Progenitor cell of endocrine pancreas (in vitro differentiated cells): ENCODE data around the gene CATSPERZ. TPM values are rescaled to one million over a fixed set of nuclear protein-coding genes. Genes with fewer than 3 reads are reported as not detected.
"Not testable (repeated sequence)": the region's sequence is repeated elsewhere in the genome, so short reads cannot be mapped to it uniquely, and the experiment has no call there.

Experiments
- DNase-seq: peaks from one replicate; pipeline ENCODE4 v3.0.0; 2021; ENCODE audit warnings: low spot score; ENCODE audit not compliant: unreplicated experiment
- H3K27ac Mint-ChIP-seq: 2 replicates; pipeline ENCODE4 v1.8.0; 2021; ENCODE audit warnings: mild to moderate bottlenecking, moderate library complexity, mixed read lengths
- H3K27me3 Mint-ChIP-seq: 2 replicates; pipeline ENCODE4 v1.8.0; 2021; ENCODE audit warnings: mixed read lengths
- H3K36me3 Mint-ChIP-seq: 2 replicates; pipeline ENCODE4 v1.8.0; 2022; ENCODE audit warnings: mixed read lengths; ENCODE audit not compliant: insufficient read depth
- H3K4me1 Mint-ChIP-seq: 2 replicates; pipeline ENCODE4 v1.8.0; 2021; ENCODE audit warnings: low read depth, mixed read lengths
- H3K4me3 Mint-ChIP-seq: 2 replicates; pipeline ENCODE4 v1.8.0; 2021; ENCODE audit warnings: low read depth, mild to moderate bottlenecking, moderate library complexity, mixed read lengths
- H3K9me3 Mint-ChIP-seq: 2 replicates; pipeline ENCODE4 v1.8.0; 2021; ENCODE audit warnings: low read depth, mixed read lengths
- total RNA-seq: library from RNA; stranded (reverse); gene quantifications from 2 replicates; pipeline ENCODE4 v1.2.1, GENCODE V29; 2021
- TF ChIP-seq, protein P1 (sequence below): fragments of 200-600 bp; sonication (generic); IDR thresholded peaks from one replicate; pipeline ENCODE4 v1.5.0; 2021; ENCODE audit warnings: antibody characterized with exemption, mild to moderate bottlenecking; ENCODE audit not compliant: unreplicated experiment

CATSPERZ gene
- total RNA-seq, 1 donor from 2014 or later = not detected

DNA sequence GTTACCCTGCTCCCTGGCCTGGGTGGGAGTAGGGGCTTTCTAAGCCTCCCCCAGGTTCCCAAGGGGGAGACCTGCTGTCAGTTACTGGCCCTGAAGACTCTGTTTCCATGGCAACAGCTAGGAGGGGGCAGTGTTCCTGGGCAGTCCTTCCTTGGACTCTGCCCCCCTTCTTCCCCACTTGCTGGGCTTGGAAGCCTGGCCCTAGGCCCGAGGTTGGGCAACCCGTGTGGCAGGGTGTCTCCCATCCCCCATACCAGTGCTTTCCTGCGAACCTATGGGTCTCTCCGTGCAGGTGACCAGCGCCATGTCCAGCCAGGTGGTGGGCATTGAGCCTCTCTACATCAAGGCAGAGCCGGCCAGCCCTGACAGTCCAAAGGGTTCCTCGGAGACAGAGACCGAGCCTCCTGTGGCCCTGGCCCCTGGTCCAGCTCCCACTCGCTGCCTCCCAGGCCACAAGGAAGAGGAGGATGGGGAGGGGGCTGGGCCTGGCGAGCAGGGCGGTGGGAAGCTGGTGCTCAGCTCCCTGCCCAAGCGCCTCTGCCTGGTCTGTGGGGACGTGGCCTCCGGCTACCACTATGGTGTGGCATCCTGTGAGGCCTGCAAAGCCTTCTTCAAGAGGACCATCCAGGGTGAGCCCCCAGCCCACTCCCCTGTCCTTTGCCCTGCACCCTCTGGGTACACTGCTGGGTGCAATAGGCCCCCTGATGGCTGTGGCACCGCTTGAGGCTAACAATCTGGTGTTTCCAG lies 6.9 kb downstream of the CATSPERZ start:
- no peak for DNase-seq
- H3K27ac Mint-ChIP-seq = peak overlapping the region; percentile 96
- H3K4me3 Mint-ChIP-seq = peak overlapping the region; percentile 94
- H3K4me1 Mint-ChIP-seq = peaks cover 9% of the 10 kb centered on the region
- no peaks in the 10 kb centered on the region for H3K36me3 Mint-ChIP-seq
- TF ChIP-seq, protein P1, sequence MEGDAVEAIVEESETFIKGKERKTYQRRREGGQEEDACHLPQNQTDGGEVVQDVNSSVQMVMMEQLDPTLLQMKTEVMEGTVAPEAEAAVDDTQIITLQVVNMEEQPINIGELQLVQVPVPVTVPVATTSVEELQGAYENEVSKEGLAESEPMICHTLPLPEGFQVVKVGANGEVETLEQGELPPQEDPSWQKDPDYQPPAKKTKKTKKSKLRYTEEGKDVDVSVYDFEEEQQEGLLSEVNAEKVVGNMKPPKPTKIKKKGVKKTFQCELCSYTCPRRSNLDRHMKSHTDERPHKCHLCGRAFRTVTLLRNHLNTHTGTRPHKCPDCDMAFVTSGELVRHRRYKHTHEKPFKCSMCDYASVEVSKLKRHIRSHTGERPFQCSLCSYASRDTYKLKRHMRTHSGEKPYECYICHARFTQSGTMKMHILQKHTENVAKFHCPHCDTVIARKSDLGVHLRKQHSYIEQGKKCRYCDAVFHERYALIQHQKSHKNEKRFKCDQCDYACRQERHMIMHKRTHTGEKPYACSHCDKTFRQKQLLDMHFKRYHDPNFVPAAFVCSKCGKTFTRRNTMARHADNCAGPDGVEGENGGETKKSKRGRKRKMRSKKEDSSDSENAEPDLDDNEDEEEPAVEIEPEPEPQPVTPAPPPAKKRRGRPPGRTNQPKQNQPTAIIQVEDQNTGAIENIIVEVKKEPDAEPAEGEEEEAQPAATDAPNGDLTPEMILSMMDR = no peak
- H3K27me3 Mint-ChIP-seq = peaks cover 3% of the 10 kb centered on the region
- no peaks in the 10 kb centered on the region for H3K9me3 Mint-ChIP-seq

DNA sequence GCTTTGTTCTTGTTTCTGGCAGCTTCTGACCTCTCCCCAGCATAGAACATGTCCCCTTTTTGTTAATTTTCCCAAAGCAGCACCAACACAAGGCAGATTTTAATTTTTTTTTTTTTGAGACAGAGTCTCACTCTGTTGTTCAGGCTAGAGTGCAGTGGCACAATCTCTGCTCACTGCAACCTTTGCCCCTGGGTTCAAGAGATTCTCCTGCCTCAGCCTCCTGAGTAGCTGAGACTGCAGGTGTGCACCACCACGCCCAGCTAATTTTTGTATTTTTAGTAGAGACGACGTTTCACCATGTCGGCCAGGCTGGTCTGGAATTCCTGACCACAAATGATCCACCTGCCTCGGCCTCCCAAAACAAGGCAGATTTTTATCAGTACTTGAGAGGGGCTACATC lies 7.6 kb downstream of the CATSPERZ start:
- not testable (repeated sequence) for H3K4me1 Mint-ChIP-seq, DNase-seq, H3K36me3 Mint-ChIP-seq, H3K27ac Mint-ChIP-seq, H3K4me3 Mint-ChIP-seq, H3K9me3 Mint-ChIP-seq, H3K27me3 Mint-ChIP-seq

DNA sequence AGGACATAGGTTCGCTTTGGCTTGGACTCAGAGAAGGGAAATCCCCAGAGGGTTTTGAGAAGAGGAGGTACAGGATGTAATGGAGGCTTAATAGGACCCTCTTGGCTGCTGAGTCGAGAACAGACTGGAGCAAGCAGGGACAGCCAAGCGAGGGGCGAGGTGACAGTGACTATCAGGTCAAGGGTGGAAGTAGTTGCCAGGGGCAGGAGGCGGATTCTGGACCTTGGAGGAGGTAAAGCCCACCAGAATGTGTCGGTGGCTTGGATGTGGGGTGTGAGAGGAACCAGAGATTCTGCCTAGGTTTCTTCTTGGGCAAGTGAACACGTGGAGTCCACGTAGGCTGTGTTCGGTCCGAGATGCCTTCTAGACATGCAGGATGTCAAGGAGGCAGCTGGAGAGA lies 12.8 kb downstream of the CATSPERZ start:
- peaks cover 5% of the 10 kb centered on the region for H3K36me3 Mint-ChIP-seq
- H3K9me3 Mint-ChIP-seq = no peaks in the 10 kb centered on the region
- TF ChIP-seq, protein P1 = no peak
- peaks cover 6% of the 10 kb centered on the region for H3K4me1 Mint-ChIP-seq
- no peak for DNase-seq
- H3K27me3 Mint-ChIP-seq = no peaks in the 10 kb centered on the region
- H3K4me3 Mint-ChIP-seq = no peak overlapping the region
- peak overlapping the region; percentile 23 for H3K27ac Mint-ChIP-seq

DNA sequence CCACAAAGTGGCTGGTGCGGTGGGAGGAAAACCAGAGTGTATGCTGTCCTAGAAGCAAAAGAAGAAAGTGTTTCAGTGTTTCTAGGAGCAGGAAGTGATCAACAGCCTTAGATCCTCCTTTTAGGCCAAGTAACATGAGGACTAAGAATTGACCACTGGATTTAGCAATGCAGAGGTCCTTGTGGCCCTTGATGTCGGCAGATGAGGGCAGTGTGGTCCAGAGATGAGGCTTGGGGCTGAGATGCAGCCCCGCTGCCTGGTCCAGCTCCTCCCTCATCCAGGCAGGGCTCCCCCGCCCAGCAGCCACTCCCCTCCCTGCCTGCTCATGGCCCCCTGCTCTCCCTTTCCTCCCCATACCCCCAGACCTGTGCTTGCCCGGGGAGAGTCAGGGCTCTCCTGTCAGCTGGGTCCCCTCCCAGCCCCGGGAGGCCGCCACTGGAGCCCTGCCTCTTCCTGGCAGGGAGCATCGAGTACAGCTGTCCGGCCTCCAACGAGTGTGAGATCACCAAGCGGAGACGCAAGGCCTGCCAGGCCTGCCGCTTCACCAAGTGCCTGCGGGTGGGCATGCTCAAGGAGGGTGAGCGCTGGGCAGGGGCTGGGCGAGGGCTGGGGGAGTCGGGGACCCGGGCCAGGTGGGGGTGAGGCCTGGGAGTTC lies 13.5 kb downstream of the CATSPERZ start:
- TF ChIP-seq, protein P1 = no peak
- Mint-ChIP-seq H3K4me3 (no peak overlapping the region), H3K9me3 (no peaks in the 10 kb centered on the region), H3K27me3 (no peaks in the 10 kb centered on the region), H3K27ac (peak overlapping the region; percentile 11), H3K36me3 (peaks cover 5% of the 10 kb centered on the region), H3K4me1 (peaks cover 6% of the 10 kb centered on the region)
- DNase-seq = no peak

DNA sequence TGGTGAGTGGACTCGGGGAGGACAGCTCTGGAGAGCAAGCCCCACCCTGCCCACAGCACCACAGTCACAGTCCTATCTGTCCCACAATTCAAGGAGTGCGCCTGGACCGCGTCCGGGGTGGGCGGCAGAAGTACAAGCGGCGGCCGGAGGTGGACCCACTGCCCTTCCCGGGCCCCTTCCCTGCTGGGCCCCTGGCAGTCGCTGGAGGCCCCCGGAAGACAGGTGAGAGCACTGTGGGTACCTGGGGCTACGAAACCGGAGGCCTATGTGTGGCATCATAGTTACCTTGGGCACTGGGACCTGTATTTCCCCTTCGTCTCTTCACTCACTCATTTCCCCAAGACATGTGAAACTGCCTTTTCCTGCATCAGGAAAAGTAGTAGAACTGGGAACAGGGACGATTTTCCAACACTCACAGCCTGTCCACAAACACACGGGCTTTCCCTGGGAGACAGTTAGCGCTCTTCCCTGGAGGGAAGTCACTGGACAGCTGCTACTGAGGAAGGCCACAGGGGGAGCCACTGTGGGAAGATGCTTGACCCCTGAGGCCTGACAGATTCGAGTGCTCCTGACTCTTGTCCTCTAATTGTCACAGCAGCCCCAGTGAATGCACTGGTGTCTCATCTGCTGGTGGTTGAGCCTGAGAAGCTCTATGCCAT lies 14.1 kb downstream of the CATSPERZ start:
- TF ChIP-seq, protein P1 = no peak
- Mint-ChIP-seq H3K9me3 (no peaks in the 10 kb centered on the region), H3K27me3 (no peaks in the 10 kb centered on the region), H3K4me1 (peaks cover 11% of the 10 kb centered on the region), H3K27ac (no peak overlapping the region), H3K4me3 (no peak overlapping the region), H3K36me3 (peaks cover 5% of the 10 kb centered on the region)
- no peak for DNase-seq
